A673 (cell line): ENCODE measurements around the gene SARS1. TPM values are rescaled to one million over a fixed set of nuclear protein-coding genes. Genes with fewer than 3 reads are reported as not detected.

Experiments used
- BruUV-seq: library from RNA; stranded (reverse); fragments of 400-500 nt; replicated peaks from 2 replicates; lab custom pipeline; 2021; lab: Mats Ljungman, UMichigan
- CTCF ChIA-PET: fragments of 300-600 bp; sonication (Branson Sonifier 250); formaldehyde crosslinking; loops from one replicate; lab custom pipeline; 2022; ENCODE audit warnings: antibody characterized with exemption; lab: Charles Lee
- POLR2A ChIA-PET: fragments of 300-600 bp; sonication (Branson Sonifier 250); formaldehyde crosslinking; loops from one replicate; lab custom pipeline; 2022; ENCODE audit warnings: antibody characterized with exemption; ENCODE audit not compliant: low non-redundant PET; lab: Charles Lee
- DNase-seq: peaks from one replicate; pipeline ENCODE4 v3.0.0-alpha.2; 2015; ENCODE audit warnings: low spot score
- H3K27ac ChIP-seq: fragments of 200-600 bp; sonication (generic); 2 replicates; pipeline ENCODE4 v1.5.1; 2016; ENCODE audit warnings: mixed run types, low read depth, mild to moderate bottlenecking, mixed read lengths, antibody characterized with exemption, low read length; ENCODE audit not compliant: poor library complexity, severe bottlenecking
- H3K27me3 ChIP-seq: fragments of 200-600 bp; sonication (generic); replicated peaks from 2 replicates; pipeline ENCODE4 v1.6.1; 2017; ENCODE audit warnings: mixed run types, low read depth, mild to moderate bottlenecking, mixed read lengths, antibody characterized with exemption, low read length; ENCODE audit not compliant: insufficient read depth, poor library complexity
- H3K36me3 ChIP-seq: fragments of 200-600 bp; sonication (generic); 2 replicates; pipeline ENCODE4 v1.6.1; 2016; ENCODE audit warnings: mixed run types, mild to moderate bottlenecking, mixed read lengths, antibody characterized with exemption, low read length; ENCODE audit not compliant: insufficient read depth, poor library complexity, severe bottlenecking
- H3K4me1 ChIP-seq: fragments of 200-600 bp; sonication (generic); 2 replicates; pipeline ENCODE4 v1.6.1; 2017; ENCODE audit warnings: mixed run types, mild to moderate bottlenecking, mixed read lengths, antibody characterized with exemption, low read length; ENCODE audit not compliant: insufficient read depth, poor library complexity, severe bottlenecking
- H3K4me3 ChIP-seq: fragments of 200-600 bp; sonication (generic); 2 replicates; pipeline ENCODE4 v1.5.1; 2016; ENCODE audit warnings: low read depth, mixed run types, mild to moderate bottlenecking, mixed read lengths, low read length; ENCODE audit not compliant: poor library complexity, severe bottlenecking
- H3K9me3 ChIP-seq: fragments of 200-600 bp; sonication (generic); 2 replicates; pipeline ENCODE4 v1.6.1; 2016; ENCODE audit warnings: mixed run types, low read depth, mild to moderate bottlenecking, mixed read lengths, antibody characterized with exemption, low read length; ENCODE audit not compliant: poor library complexity, severe bottlenecking
- CTCF ChIP-seq: fragments of 300-800, 200-600 bp; sonication (generic); conservative IDR thresholded peaks from 2 replicates; pipeline ENCODE4 v1.5.1; 2017; ENCODE audit warnings: low read depth, mild to moderate bottlenecking, antibody characterized with exemption, low read length, moderate library complexity, mixed read lengths
- EZH2 ChIP-seq: fragments of 200-600 bp; sonication (generic); IDR thresholded peaks from 2 replicates; pipeline ENCODE4 v1.6.1; 2017; ENCODE audit warnings: borderline replicate concordance, low read depth, mild to moderate bottlenecking, mixed read lengths, antibody characterized with exemption, low read length; ENCODE audit not compliant: poor library complexity, severe bottlenecking
- intact Hi-C: fragments of 100-400 bp; cut with micrococcal nuclease; formaldehyde crosslinking; loops from one replicate; pipeline ENCODE4 v1.10.0; 2022; ENCODE audit not compliant: unreplicated experiment
- total RNA-seq: library from RNA; stranded (reverse); gene quantifications from 2 replicates; pipeline ENCODE4 v1.2.3, GENCODE V29; 2021

Gene SARS1
- total RNA-seq, 1 experiment from 2014 or later = 259 TPM

- Histone ChIP-seq H3K27me3 (no peaks in the 10 kb centered on the region), H3K9me3 (no peaks in the 10 kb centered on the region), H3K27ac (peak overlapping the region; percentile 61), H3K36me3 (peaks cover 28% of the 10 kb centered on the region), H3K4me1 (peaks cover 28% of the 10 kb centered on the region), H3K4me3 (peak overlapping the region; percentile 88)
- TF ChIP-seq CTCF (no peak), EZH2 (no peak)
- intact Hi-C loops = no loop called here
- POLR2A ChIA-PET = no interaction called here
- CTCF ChIA-PET = interaction anchor here (0.6 kb wide), 1 partner anchor 122 kb away, joined by 3 read pairs; no protein-coding TSS in a partner anchor
- DNase-seq = no peak
- no TSS peak for BruUV-seq
Measured at GRCh38 chr1:109280862-109281261, 67.1 kb downstream of the SARS1 start.

GRCh38 chr1:109281680-109282496 is 68.2 kb downstream of the SARS1 start:
- BruUV-seq = no TSS peak
- DNase-seq = no peak

DNA sequence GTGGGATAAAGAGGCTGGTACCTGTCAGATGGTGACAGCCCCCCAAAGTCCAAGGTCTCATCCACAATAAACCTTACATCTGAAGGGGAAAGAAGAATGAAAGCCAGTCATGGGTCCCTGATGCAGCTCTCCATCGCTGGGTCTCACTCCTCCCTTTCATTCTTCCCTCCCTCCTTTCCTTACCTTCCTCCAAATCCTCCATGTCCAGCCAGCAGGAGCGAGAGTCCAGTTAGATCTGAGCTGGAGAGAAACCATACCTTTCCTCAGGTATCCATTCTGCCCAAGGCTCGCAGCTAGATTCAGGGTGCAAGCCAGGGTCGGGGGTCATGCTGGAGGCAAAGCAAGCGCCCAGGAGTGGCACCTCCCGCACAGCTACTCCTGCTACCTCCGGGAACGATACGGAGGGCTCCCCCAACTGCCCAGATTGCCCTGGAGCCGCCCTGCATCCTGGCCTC is 68.8 kb downstream of the SARS1 start:
- ChIA-PET POLR2A (no interaction called here), CTCF (interaction anchor here (0.6 to 1.0 kb wide), 2 partner anchors 144 to 641 kb away, joined by 4 to 8 read pairs; partner anchors contain the start of gene PSMA5)
- no TSS peak for BruUV-seq
- intact Hi-C loops = loop anchor here (2.0 kb wide), 1 partner anchor 116 kb away; no protein-coding TSS in a partner anchor
- H3K4me3 ChIP-seq = peak overlapping the region; percentile 88
- H3K4me1 ChIP-seq = peaks cover 28% of the 10 kb centered on the region
- no peaks in the 10 kb centered on the region for H3K27me3 ChIP-seq
- no peak for DNase-seq
- peak overlapping the region; percentile 82 for H3K27ac ChIP-seq
- no peak for TF ChIP-seq EZH2
- TF ChIP-seq CTCF = no peak
- H3K36me3 ChIP-seq = peaks cover 28% of the 10 kb centered on the region
- H3K9me3 ChIP-seq = no peaks in the 10 kb centered on the region

More at GRCh38 chr1:109281680-109282496, 68.2 kb downstream of the SARS1 start:
- H3K36me3 ChIP-seq = peaks cover 28% of the 10 kb centered on the region
- ChIA-PET CTCF (interaction anchor here (0.6 kb wide), 1 partner anchor 144 kb away, joined by 8 read pairs; the partner anchor contains the start of gene PSMA5), POLR2A (no interaction called here)
- intact Hi-C loops = loop anchor here (2.0 kb wide), 1 partner anchor 117 kb away; no protein-coding TSS in a partner anchor
- H3K27ac ChIP-seq = peak overlapping the region; percentile 82
- TF ChIP-seq CTCF (no peak), EZH2 (no peak)
- H3K4me3 ChIP-seq = peak overlapping the region; percentile 88
- H3K4me1 ChIP-seq = peaks cover 28% of the 10 kb centered on the region
- H3K9me3 ChIP-seq = no peaks in the 10 kb centered on the region
- no peaks in the 10 kb centered on the region for H3K27me3 ChIP-seq
